HG03103 (cell line): Measurements from ENCODE around the gene AGBL1.
A peak's percentile ranks its signal among the peaks of the same experiment; 100 is the strongest.

Source experiments
- ATAC-seq: cut with Tn5 transposase; IDR thresholded peaks from one replicate; pipeline ENCODE4 v1.9.1; 2021; ENCODE audit warnings: low read depth; ENCODE audit not compliant: unreplicated experiment

AGBL1 gene

DNA sequence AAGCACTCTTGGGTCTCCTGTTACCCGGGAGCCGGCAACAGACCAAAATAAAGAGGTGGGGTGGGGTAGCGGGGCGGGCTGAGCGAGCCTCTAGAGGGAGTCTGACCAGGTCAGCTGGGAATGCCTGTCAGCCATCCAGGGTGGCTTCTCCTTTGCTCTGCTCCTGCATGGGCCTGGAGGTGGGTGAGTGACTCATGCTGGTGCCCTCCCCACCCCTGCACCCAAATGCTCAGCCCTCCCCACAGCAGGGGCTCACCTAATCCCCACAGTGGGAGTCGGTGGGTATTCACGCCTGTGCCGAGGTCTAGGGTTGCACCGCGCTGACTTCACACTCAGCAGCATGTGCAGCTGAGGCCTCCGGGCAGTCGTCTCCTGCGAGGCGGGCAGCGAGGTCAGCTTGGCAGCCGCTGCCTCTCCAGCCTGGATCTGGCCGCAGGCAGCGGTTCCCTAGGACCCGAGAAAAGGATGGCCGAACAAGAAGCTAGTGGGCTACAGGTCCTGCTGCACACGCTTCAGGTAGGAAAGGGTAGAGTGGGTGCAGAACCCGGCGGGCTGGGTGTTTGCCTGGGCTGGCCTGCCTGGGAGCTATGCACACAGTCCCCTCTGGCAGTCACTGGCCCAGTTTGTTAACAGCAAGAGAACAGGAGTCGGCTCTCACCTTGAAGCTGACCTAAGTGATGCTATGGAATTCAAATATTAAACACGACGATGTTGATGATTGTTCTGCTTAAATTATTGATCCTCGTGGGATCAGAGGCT, at the start of gene AGBL1:
AGBL1 (plus strand) TSS at position 364 of the 759 bp plus-strand sequence.
- ATAC-seq = no peak

GRCh38 chr15:86034904-86035303, 44.8 kb upstream of the AGBL1 start:
- no peak for ATAC-seq

GRCh38 chr15:86036243-86036642, 43.4 kb upstream of the AGBL1 start:
- ATAC-seq = no peak

- ATAC-seq = no peak
Observed at GRCh38 chr15:86038491-86038890, 41.2 kb upstream of the AGBL1 start.

DNA sequence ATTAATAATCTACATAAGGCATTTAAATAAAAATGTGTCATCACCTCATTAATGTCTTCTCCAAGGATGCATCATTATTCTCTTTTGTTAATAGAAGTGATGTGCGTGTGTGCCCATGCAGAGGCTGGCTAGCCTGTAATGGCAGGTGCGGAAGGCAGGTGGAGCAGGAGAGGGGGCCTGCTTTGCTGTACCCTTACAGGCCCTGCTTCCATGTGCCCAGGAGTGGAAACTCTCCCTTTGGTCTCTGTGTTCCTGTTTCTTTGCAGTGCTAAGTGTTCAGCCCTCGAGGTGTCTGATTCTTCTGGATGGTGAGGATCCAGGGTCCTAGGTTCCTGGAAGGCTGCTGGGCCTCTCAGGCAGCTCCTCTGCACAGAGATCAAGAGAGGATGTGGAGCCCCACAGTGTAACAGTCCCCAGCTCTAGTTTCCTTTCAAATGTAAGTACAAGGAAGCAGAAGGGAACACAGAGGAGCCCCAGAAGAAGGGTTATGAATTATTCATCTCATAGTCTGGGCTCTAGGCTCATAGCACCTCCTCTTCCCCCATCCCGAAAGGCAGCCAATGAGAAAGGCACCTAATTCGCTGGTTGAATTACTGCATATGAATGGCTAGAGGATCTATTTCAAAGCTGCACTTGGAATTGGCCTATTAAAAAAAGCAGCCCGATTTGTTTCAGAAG, 39.2 kb upstream of the AGBL1 start:
- ATAC-seq = no peak

GRCh38 chr15:86041399-86041798, 38.3 kb upstream of the AGBL1 start:
- no peak for ATAC-seq

GRCh38 chr15:86042226-86042625, 37.4 kb upstream of the AGBL1 start:
- no peak for ATAC-seq

GRCh38 chr15:86044981-86045380, 34.7 kb upstream of the AGBL1 start:
- ATAC-seq = peak; percentile 51

- no peak for ATAC-seq
Observed at GRCh38 chr15:86054338-86054737, 25.3 kb upstream of the AGBL1 start.

DNA sequence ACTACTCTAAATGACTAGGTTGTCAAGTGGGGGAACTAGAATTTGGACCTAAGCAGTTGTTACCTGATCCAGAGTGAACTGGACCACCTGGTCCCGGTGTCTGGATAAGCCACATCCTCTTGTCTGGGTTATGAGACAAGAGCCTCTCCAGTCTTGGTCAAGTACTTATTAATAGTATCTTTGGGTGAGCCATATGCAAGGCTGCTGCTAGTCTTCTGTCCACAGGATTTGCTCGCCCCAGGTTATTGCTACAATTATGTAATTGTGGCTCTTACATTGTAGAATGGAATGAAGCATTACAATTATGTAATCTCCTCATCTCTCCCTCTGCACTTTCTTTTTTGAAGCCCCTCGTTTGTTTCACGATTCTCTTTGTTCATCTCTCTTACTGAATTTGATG, 24.0 kb upstream of the AGBL1 start:
- ATAC-seq = no peak

- no peak for ATAC-seq
Observed at GRCh38 chr15:86059851-86060250, 19.8 kb upstream of the AGBL1 start.

- no peak for ATAC-seq
Observed at GRCh38 chr15:86060674-86061073, 19.0 kb upstream of the AGBL1 start.

GRCh38 chr15:86061581-86061980, 18.1 kb upstream of the AGBL1 start:
- no peak for ATAC-seq

GRCh38 chr15:86062646-86063243, 16.9 kb upstream of the AGBL1 start:
- ATAC-seq = no peak

DNA sequence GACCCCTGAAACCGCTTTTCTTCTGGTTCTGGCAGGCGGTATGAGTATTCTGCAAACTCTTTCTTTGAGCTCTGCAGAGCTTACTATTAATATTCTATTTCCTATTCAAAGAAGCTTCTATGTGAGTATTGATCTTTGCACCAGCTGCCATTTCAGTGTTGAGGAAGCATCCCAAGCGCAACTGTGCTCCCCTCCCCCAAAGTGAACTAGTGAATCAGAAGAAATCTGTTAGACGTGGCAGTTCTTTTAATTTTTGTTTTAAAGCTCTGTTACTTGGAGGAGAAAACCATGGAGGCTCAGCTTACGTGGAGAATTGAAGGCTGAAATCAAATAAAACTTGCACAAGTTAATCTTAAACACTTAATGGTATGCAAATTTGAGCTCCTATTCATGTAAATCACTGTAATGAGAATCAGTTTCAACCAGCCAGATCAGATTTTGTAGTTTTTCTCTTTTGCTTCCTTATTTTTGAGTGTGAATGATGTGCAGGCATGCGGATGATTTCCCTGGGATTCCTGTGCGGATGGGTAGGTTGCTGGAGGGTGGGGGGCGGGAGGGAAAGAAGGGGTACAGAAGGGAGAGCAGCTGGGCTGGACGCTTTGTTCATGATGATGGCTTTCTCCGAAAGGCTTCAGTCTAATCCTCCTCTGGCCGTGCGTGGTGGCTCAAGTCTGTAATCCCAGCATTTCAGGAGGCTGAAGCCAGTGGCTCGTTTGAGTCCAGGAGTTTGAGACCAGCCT, 16.1 kb upstream of the AGBL1 start:
- no peak for ATAC-seq

GRCh38 chr15:86064326-86064725, 15.3 kb upstream of the AGBL1 start:
- ATAC-seq = no peak

GRCh38 chr15:86066174-86066834, 13.4 kb upstream of the AGBL1 start:
- ATAC-seq = no peak

- ATAC-seq = no peak
Observed at GRCh38 chr15:86073281-86073680, 6.4 kb upstream of the AGBL1 start.

DNA sequence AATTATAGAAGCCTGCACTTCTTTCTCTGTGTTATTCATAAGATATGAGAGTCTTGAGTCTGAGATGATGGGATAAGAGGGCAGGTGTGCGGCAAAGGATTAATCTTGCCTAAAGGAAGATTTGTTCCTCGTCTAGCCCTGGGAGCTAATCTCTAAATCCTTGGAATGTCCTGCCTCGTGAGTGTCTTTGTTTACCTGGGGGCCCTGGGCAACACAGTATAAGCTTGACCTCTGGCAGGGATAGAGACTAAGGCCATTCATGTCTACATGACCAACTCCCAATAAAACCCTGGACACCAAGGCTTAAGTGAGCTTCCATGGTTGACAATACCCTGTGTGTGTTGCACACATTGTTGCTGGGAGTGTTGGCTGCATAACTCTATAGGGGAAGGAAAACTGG, 3.2 kb upstream of the AGBL1 start:
- ATAC-seq = no peak

DNA sequence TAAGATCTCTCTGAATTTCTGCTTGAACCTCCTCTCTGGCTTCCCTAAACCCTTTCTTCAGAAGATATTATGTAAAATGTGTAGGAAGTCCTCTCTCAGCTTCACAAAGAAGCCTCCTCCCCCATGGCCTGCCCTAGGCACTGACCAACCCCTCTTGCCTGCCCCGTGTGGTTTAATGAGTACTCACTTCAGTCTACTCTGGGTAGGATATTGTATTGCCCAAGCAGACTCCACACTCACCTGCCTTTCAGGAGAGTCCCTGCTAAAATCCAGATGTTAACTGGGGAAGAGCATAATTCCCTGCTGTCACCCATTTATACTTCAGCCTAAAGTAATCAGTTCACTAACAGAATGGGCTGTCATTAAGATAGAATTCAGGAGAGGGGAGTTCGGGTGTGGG, 2.6 kb upstream of the AGBL1 start:
- no peak for ATAC-seq

DNA sequence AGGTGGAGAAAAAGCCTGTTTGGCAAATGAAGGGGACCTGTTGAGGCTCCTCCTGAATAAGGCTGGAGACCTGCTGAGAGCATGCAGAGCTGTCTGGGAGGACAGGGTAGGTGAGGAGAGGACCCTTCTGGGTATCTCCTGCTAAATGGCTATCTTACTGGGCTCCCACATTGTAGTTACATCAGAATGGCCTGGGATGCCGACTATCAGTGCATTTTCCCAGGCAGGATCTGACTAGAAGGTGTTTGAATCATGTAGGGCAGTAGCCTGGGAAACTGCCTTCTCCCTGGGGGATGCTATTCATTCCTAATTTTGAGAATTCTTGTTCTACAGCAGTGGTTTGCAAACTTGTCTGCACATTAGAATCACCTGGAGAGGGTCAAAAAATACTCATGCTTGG, 631 bp downstream of the AGBL1 start:
- no peak for ATAC-seq
